Fibroblast of villous mesenchyme (primary cell): ENCODE measurements around the gene TRUB2. TPM values are rescaled to one million over a fixed set of nuclear protein-coding genes. Genes with fewer than 3 reads are reported as not detected.

Source experiments
- DNase-seq: peaks from one replicate; pipeline ENCODE4 v3.0.0-alpha.2; 2010; ENCODE audit warnings: low read depth
- H3K4me3 ChIP-seq: 2 replicates; pipeline ENCODE4 v1.5.1; 2011; ENCODE audit warnings: low read depth, mild to moderate bottlenecking, low read length
- total RNA-seq: library from RNA; depleted of rRNA; stranded (reverse); fragments of >200 nt; gene quantifications from 2 replicates; pipeline ENCODE4 v1.2.3, GENCODE V29; 2012
- TF ChIP-seq, protein P1 (sequence below): IDR thresholded peaks from 2 replicates; pipeline ENCODE4 v1.5.1; 2012; ENCODE audit warnings: low read depth, mild to moderate bottlenecking, low read length; ENCODE audit not compliant: insufficient read depth

Gene TRUB2
- total RNA-seq, 1 donor: 17.7 TPM

DNA sequence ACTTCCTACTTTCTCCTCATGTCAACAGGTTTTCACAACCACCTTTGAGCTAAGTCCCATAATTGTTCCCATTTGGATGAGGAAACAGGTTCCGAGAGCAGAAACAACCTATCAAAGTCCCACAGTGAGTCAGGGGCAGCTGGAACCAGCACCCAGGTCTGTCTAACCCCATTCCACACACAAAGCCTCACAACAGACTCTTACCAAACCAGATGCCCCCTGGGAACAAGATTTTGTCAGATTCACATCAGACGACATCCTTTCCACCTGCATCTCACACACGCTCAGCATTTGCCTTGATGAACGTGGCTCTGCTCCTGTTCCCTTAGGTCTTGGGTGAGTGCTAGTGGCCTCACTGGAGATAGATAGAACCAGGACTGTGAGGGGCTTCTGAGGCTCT is 29.2 kb downstream of the TRUB2 start:
- TF ChIP-seq, protein P1, sequence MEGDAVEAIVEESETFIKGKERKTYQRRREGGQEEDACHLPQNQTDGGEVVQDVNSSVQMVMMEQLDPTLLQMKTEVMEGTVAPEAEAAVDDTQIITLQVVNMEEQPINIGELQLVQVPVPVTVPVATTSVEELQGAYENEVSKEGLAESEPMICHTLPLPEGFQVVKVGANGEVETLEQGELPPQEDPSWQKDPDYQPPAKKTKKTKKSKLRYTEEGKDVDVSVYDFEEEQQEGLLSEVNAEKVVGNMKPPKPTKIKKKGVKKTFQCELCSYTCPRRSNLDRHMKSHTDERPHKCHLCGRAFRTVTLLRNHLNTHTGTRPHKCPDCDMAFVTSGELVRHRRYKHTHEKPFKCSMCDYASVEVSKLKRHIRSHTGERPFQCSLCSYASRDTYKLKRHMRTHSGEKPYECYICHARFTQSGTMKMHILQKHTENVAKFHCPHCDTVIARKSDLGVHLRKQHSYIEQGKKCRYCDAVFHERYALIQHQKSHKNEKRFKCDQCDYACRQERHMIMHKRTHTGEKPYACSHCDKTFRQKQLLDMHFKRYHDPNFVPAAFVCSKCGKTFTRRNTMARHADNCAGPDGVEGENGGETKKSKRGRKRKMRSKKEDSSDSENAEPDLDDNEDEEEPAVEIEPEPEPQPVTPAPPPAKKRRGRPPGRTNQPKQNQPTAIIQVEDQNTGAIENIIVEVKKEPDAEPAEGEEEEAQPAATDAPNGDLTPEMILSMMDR: no peak
- no peak for DNase-seq
- H3K4me3 ChIP-seq: no peak overlapping the region

DNA sequence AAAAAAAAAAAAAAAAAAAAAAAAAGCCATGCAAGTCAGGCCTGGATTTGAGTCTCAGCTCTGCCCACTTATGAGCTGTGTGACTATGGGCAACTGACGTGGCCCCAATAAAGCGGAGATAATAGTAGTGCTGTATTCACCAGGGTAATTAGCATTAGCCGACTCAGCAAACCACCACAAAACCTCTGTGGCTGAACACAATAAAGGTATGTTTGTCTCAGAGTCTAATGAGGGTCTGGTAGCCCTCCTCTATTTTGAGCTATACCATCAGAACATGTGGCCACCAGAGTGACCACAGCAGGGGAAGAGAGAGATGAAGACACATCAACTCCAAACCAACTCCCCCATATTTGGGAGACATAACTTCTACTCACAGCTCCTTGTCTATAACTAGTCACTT is 30.2 kb downstream of the TRUB2 start:
- no peak for DNase-seq
- no peak overlapping the region for H3K4me3 ChIP-seq
- TF ChIP-seq, protein P1: no peak

DNA sequence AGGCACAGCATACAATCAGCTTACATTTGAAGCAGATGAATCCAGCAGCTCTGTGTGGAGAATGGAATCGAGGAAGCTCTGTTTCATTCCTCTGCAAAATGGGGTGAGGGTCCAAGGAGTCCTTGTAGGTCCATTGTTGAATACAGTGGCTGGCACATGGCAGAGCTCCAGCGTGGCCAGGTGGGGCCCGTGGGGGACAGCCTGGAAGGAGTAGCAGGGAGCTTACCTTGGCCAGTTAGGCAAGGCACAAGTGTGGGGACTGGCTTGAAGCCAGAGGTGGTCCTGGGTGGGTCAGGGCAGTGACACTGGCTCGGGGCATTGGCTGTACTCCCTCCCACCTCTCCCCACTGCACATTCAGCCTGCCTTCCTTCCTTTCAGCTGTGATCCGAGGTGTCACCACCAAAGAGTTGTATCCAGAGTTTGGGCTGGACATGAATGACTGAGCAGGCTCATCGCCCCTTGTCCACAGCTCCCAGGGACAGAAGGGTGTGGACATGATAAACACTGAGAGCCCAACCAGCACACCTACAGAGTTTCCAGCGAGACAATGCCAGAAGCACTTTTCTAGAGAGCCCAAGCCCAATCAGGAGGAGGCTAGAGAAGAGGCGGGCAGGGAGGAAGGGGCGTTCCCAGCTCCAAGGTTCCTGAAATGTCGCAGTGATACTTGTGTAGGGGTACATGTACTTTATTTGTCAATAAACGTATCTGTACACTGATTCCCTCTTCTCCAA is 33.8 kb downstream of the TRUB2 start:
- TF ChIP-seq, protein P1: no peak
- no peak overlapping the region for H3K4me3 ChIP-seq
- DNase-seq: no peak

DNA sequence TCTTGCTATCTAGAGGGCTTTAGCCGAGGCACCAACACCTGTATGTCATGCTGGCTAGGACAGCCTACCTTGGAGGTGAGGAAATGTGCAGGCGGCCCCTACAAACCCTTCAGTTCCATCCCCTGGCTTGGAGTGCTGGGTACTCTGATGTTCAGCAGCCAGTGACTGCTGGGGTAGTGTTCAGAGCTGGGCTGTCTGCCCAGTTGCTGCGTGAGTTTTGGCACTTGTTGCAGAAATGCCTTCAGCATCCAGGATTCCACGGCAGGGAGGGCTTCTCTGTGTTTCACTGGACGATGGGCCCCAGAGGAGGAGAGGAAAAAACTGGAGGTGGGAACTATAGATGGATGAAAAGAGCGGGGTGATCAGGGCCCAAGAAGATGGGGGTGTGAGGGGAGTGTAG is 35.8 kb downstream of the TRUB2 start:
- TF ChIP-seq, protein P1: no peak
- no peak for DNase-seq

DNA sequence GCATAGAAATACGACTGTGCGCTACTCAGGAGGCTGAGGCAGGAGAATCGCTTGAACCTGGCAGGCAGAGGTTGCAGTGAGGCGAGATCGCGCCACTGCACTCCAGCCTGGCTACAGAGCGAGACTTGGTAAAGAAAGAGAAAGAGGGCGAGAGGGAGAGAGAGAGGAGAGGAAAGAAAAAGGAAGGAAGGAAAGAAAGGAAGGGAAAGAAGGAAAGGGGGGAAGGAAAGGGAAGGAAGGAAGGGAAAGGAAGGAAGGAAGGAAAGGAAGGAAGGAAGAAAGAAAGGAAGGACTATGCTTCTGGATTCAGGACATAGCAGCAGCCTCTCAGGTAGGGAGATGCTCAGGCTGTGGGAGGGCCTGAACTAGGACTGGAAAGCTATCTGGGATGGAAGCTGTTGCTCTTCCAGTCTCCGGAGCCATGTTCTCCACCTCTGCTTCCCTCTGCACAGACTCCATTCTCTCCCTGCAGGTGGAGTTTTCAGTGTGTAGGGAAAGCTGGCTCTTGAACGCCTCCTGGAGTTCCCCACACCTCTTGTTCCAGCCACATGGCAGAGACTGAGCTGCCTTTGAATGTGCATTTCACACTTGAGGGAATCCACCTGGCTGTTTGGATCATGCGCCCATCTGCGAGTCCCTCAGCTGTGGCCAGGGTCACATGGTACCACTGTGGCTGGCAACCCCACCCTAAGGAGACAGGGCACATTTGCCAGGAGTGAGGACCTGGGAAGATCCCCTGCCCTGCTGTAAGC is 37.0 kb downstream of the TRUB2 start:
- TF ChIP-seq, protein P1: no peak
- no peak for DNase-seq
- no peak overlapping the region for H3K4me3 ChIP-seq

More for the DNA sequence above, 35.8 kb downstream of the TRUB2 start:
- H3K4me3 ChIP-seq: no peak overlapping the region

DNA sequence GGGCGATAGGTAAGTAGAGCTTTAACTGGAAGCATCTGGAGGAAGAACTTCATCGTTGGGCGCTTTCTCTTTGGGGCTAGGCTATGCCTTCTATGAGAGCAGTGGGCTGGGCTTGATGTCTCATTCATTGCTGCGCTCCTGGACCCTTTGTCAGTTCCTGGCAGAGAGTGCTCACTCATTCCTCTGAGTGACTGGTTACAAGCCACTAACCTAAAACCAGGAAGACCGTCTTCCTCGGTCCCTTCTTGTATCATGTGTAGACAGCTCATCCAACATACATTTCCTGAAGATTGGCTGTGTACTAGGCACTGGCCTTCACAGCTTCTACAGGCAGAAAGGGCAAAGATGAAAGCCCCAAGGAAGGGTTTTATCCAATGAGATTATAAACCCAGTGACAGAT is 39.7 kb downstream of the TRUB2 start:
- DNase-seq: no peak
- H3K4me3 ChIP-seq: no peak overlapping the region
- TF ChIP-seq, protein P1: no peak
